Epithelial cell of proximal tubule (primary cell): ENCODE results near the gene SENP6. TPM values are rescaled to one million over a fixed set of nuclear protein-coding genes. Genes with fewer than 3 reads are reported as not detected.

ENCODE experiments used
- DNase-seq: peaks from one replicate; pipeline ENCODE4 v3.0.0-alpha.2; 2011; ENCODE audit warnings: low read depth
- H3K4me3 ChIP-seq: 2 replicates; pipeline ENCODE4 v1.5.1; 2011; ENCODE audit warnings: low read depth, mild to moderate bottlenecking, low read length
- CTCF ChIP-seq: conservative IDR thresholded peaks from 2 replicates; pipeline ENCODE4 v1.5.1; 2012; ENCODE audit warnings: low read depth, mild to moderate bottlenecking, low read length
- total RNA-seq: library from RNA; depleted of rRNA; stranded (reverse); fragments of >200 nt; gene quantifications from 2 replicates; pipeline ENCODE4 v1.2.3, GENCODE V29; 2015

SENP6 gene
- total RNA-seq, 1 donor from 2014 or later: 45.6 TPM

GRCh38 chr6:75735491-75736186 lies 134.0 kb downstream of the SENP6 start:
- peak; percentile 82 for DNase-seq

GRCh38 chr6:75743971-75744370 lies 142.3 kb downstream of the SENP6 start:
- no peak for TF ChIP-seq CTCF
- DNase-seq: no peak
- H3K4me3 ChIP-seq: no peak overlapping the region

More at GRCh38 chr6:75735491-75736186, 134.0 kb downstream of the SENP6 start:
- no peak for TF ChIP-seq CTCF
- H3K4me3 ChIP-seq: no peak overlapping the region

GRCh38 chr6:75745404-75745803 lies 143.7 kb downstream of the SENP6 start:
- TF ChIP-seq CTCF: no peak
- H3K4me3 ChIP-seq: no peak overlapping the region
- no peak for DNase-seq

- DNase-seq: no peak
- no peak for TF ChIP-seq CTCF
- no peak overlapping the region for H3K4me3 ChIP-seq
These were observed 144.5 kb downstream of the SENP6 start for GRCh38 chr6:75746221-75746620.

- no peak overlapping the region for H3K4me3 ChIP-seq
- TF ChIP-seq CTCF: no peak
- DNase-seq: no peak
These were observed 145.7 kb downstream of the SENP6 start for GRCh38 chr6:75747152-75747992.

DNA sequence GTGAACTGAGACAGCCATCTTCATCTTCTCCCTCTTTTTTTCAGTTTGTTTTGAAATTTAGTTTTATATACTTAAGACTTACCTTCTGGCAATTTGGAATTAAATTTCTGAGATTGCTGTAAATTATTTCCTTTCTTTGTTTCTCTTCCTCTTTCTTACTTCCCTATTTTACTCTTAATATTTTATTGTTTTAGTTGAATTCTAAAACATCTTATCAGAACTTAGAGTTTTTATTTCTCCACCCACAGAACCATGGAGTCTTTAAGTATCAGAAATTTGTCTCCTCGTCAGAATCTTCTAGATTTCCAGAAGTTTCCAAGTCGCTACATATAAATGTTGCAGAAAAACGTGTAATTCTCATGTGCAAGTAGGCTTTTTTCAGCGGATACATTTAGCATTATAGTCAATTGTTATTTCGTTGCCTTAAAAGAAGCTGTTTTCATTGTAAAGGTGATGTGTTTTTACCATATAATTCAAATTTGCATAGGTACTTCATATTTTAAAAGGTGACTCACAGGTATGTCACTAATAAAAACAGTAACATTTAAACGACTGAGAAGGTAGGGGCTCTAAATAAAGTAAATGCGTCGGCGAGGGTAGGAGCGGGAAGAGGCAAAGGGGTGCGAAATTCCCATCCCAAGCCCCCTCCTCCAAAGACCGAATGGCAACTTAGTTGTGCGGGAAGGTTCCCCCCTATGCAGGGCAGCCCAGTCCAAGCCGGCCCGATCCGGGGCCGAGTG lies 146.5 kb downstream of the SENP6 start:
- no peak for TF ChIP-seq CTCF
- peak overlapping the region; percentile 97 for H3K4me3 ChIP-seq
- no peak for DNase-seq
